GM19099 (cell line): ENCODE data around the gene MYH3.

Source experiments
- POLR2A ChIP-seq: IDR thresholded peaks from 3 replicates; pipeline ENCODE4 v1.6.1; 2011; ENCODE audit warnings: low read depth; ENCODE audit not compliant: insufficient read length; ENCODE audit errors: extremely low read depth

The MYH3 gene

DNA sequence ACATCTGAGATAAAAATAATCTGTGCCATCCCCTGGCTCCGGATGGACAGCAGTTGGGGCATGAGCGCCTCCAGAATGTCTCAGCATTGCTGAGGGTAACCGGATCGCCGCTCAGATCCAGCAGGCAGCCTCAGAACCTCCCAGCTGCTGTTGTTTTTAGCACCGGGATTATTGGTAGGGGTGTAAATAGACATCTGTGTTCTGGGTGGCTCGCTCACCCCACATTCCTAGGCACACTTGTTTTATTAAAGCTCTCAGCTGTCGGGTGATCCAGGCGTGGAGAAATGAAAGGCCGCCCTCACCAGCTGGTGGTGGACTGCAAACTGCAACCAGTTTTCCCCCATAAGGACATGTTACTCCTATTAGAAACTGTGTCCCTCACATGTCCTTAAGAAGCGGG, 32.1 kb downstream of the MYH3 start:
- TF ChIP-seq POLR2A = no peak

DNA sequence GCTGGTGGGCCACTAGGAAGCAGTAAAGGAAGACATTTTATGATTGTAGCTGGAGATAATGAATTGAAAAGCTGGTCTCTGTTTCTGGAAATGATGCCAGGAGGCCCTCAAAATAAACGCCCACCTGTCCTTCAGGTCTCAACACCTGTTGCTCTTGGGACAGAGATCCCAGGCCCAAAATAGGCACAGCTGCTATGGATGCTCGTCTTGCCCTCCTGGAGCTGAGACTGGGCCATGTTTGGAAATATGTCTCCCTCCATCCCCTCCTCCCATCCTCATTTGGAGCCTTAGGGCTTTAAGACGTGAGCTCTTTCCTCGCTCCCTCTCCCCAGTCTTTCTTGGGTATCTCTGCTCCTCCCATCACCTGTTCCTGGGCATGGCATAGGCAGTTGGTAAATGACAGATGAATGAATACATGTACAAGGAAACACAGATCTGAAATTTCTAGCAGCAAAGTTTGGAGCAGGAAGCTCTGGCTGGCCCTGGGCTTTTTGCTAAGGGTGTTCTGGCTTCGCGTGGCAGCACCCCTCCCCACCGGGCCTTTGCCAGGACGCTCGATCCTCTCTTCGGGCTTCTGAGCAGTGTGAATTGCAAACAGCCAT, 33.3 kb downstream of the MYH3 start:
- TF ChIP-seq POLR2A = no peak

DNA sequence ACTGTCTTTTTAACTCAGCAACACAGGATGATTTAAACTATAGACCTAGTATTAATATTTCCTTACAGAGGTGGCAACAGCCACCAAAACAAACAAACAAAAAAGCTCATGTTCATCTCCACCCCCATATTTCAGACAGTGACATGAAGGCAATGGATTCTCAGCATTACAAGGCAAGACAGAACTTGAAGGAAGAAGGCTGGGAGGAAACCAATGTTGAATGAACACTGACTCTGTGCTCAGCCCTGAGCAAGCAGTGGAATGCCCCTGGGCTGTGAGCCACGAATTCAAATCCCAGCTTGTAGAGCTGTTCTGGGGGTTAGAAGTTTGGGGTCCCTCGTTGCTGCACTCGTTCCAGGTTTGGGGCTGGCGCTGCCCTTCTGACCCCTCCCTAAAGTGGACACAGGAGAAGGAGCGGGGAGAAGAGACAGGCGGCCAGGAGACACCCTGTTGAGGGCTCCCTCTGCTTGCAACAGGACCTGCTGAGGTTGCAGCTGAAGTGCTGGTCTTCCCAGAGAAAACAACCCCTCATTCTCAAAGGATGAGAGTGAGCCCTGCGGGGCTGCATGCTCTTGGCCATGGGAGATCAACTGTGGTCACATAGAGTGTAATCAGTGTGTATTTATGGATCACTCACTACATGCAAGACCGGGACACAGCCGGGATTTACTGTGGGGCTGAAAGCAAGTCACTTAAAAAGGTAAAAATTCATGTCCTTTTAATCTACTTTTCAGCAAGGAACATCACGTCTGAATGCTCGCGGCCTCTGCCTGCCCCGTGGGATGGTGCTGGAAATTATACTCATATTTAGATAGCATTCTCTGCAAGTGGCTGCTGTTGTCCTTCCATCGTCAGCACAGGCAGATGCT, 34.3 kb downstream of the MYH3 start:
- TF ChIP-seq POLR2A = no peak

DNA sequence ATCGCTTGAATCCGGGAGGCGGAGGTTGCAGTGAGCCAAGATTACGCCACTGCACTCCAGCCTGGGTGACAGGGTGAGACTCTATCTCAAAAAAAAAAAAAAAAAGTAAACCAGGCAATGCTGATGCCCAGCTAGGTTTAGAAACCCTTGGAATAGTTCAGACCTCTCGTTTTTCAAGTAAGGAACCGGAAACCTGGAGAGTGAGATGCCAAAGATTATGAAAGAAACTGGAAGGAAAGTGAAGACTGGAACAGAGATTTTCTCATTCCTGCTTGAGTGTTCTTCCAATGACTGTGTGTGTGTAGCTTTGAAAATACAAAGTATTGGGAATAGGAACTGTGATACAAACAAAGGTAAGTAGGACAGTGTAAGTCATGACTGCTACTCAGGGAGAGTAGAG, 35.7 kb downstream of the MYH3 start:
- no peak for TF ChIP-seq POLR2A

- TF ChIP-seq POLR2A = no peak
Observed at GRCh38 chr17:10620823-10621222, 36.3 kb downstream of the MYH3 start.

- TF ChIP-seq POLR2A = no peak
Observed at GRCh38 chr17:10618202-10618635, 38.9 kb downstream of the MYH3 start.

- no peak for TF ChIP-seq POLR2A
Observed at GRCh38 chr17:10617120-10617505, 40.0 kb downstream of the MYH3 start.

DNA sequence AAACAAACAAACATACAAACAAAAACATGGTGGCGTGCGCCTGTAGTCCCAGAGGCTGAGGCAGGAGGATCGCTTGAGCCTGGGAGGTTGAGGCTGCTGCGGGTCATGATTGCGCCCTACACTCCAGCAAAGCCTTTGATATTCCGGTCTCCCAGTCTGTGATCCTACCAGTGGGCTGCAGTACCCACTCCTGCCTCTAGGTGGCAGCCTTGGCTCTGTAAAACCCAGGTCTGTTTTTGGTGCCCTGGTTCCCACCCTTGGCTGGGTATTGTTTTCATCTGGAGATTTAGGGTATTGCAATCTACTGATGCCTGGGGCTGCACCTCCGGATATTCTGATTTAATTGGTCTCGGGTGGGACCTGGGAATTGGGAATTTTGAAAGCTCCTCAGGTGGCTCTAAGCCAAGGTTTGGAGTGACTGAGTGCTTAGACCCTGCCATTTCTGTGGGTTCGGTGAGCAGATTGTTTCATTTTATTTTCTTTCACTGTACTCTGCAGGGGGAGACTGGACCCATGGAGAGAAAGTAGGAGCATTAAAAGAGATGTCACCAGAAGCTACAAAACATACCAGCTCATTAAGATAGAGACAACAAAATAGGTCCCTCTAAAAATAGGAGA, 40.5 kb downstream of the MYH3 start:
- no peak for TF ChIP-seq POLR2A

- no peak for TF ChIP-seq POLR2A
Observed at GRCh38 chr17:10614536-10615155, 42.5 kb downstream of the MYH3 start.

GRCh38 chr17:10613775-10614513, 43.2 kb downstream of the MYH3 start:
- TF ChIP-seq POLR2A = no peak

- TF ChIP-seq POLR2A = no peak
Observed at GRCh38 chr17:10612957-10613744, 44.0 kb downstream of the MYH3 start.

- TF ChIP-seq POLR2A = no peak
Observed at GRCh38 chr17:10610884-10611283, 46.2 kb downstream of the MYH3 start.

- TF ChIP-seq POLR2A = no peak
Observed at GRCh38 chr17:10608244-10608643, 48.9 kb downstream of the MYH3 start.

DNA sequence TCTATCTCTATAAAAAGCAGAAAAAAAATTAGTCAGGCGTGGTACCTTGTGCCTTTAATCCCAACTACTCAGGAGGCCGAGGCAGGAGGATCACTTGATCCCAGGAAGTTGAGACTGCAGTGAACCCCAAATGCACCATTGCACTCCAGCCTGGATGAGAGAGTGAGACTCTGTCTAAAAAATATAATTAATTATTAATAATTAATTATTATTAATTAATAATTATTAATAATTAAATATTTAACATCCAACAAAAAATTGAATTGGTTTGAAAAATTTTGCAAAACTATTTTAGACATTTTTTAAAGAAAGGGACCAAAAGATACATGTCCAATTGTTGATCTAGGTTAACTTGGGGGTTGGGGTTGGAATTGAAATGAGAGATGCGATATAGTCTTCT, 51.0 kb downstream of the MYH3 start:
- no peak for TF ChIP-seq POLR2A
